IPS DF 6.9 (cell line): ENCODE measurements around the gene PLAGL2.
"Not testable (repeated sequence)": the region's sequence is repeated elsewhere in the genome, so short reads cannot be mapped to it uniquely, and the experiment has no call there.

Experiments used
- DNase-seq: peaks from one replicate; pipeline ENCODE4 v3.0.0-alpha.2; 2013; ENCODE audit warnings: low read depth, low spot score
- H3K27ac ChIP-seq: one replicate; pipeline ENCODE4 v1.5.1; 2013; ENCODE audit warnings: low read length, control low read depth
- H3K27me3 ChIP-seq: 2 replicates; pipeline ENCODE4 v1.6.1; 2013; ENCODE audit warnings: mild to moderate bottlenecking, low read length; ENCODE audit not compliant: control insufficient read depth, insufficient read depth
- H3K36me3 ChIP-seq: 2 replicates; pipeline ENCODE4 v1.6.1; 2013; ENCODE audit warnings: low read length; ENCODE audit not compliant: control insufficient read depth, insufficient read depth
- H3K4me1 ChIP-seq: 2 replicates; pipeline ENCODE4 v1.6.1; 2013; ENCODE audit warnings: low read length; ENCODE audit not compliant: control insufficient read depth, insufficient read depth
- H3K4me3 ChIP-seq: 2 replicates; pipeline ENCODE4 v1.5.1; 2013; ENCODE audit warnings: mild to moderate bottlenecking, low read length
- H3K9me3 ChIP-seq: 2 replicates; pipeline ENCODE4 v1.6.1; 2013; ENCODE audit warnings: low read length, inconsistent platforms; ENCODE audit not compliant: control insufficient read depth, insufficient read depth
- WGBS: extraction: QIAGEN DNeasy Blood & Tissue Kit; methylation state at CpG from one replicate; pipeline ENCODE4 v1.1.7; 2013; ENCODE audit warnings: mixed read lengths, missing lambda C conversion rate; ENCODE audit not compliant: insufficient read length, insufficient coverage; 5-methylcytosine and 5-hydroxymethylcytosine counted together

PLAGL2 gene

DNA sequence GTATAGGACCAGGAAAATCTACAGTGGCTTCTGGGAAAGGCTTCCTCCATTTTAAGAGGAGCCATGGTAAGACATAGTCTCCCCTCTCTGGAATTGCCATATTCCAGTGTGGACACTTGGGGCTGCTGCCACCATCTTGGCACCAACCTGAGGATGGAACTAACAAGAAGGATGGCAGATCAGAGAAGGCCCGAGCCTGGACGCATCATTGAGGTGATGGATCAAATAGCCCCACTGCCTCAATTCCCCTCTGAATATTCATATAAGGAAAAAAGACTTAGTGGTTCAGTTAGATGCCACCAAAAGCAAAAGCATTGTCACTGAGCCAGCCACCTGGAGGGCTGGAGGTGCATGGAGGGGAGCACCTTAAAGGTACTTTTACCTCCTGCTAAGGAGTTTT, 25.9 kb downstream of the PLAGL2 start:
- WGBS = no CpG with 5 or more reads among the region's 2 CpGs
- Histone ChIP-seq H3K27me3 (no peaks in the 10 kb centered on the region), H3K27ac (no peak overlapping the region), H3K4me3 (no peak overlapping the region), H3K36me3 (no peaks in the 10 kb centered on the region), H3K4me1 (no peaks in the 10 kb centered on the region), H3K9me3 (no peaks in the 10 kb centered on the region)
- DNase-seq = no peak

DNA sequence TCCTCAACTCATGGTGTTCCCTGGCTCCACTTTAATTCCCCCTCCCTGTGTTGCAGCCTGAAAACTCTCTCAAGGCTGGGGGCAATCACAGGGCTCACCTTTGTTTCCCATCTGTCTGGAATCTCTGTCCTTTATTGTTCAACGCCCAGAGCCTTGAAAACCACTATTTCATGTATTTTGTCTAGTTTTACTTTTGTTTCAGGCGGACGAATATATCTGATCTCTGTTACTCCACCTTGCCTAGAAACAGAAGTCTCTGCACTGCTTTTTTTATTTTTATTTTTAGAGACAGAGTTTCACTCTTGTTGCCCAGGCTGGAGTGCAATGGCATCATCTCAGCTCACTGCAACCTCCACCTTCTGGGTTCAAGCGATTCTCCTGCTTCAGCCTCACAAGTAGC, 27.6 kb downstream of the PLAGL2 start:
- DNase-seq = no peak
- H3K4me1 ChIP-seq = no peaks in the 10 kb centered on the region
- H3K4me3 ChIP-seq = no peak overlapping the region
- no CpG with 5 or more reads among the region's 4 CpGs for WGBS
- H3K9me3 ChIP-seq = no peaks in the 10 kb centered on the region
- H3K27ac ChIP-seq = no peak overlapping the region
- no peaks in the 10 kb centered on the region for H3K36me3 ChIP-seq
- H3K27me3 ChIP-seq = no peaks in the 10 kb centered on the region

DNA sequence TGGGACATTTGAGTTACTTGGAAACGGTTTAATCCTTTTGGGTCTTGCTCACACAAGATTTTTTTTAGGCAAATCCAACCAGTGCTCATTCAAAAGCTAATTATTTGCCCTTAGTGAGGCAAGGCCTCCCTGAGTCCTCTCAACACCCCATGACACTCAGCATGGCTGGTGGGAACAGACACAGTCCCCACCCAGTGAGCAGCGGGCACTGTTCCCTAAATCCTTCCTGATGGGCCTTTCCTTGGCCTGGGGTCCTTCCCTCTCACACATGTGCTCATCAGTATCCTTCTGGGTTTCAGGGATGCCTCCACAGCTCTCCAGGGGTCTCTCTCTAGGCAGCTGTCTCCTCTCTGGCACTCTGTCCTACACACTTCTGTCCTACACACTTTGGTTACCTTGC, 28.0 kb downstream of the PLAGL2 start:
- H3K4me1 ChIP-seq = no peaks in the 10 kb centered on the region
- no peaks in the 10 kb centered on the region for H3K9me3 ChIP-seq
- H3K4me3 ChIP-seq = no peak overlapping the region
- DNase-seq = no peak
- no peak overlapping the region for H3K27ac ChIP-seq
- H3K36me3 ChIP-seq = no peaks in the 10 kb centered on the region
- no CpG with 5 or more reads among the region's 2 CpGs for WGBS
- no peaks in the 10 kb centered on the region for H3K27me3 ChIP-seq

DNA sequence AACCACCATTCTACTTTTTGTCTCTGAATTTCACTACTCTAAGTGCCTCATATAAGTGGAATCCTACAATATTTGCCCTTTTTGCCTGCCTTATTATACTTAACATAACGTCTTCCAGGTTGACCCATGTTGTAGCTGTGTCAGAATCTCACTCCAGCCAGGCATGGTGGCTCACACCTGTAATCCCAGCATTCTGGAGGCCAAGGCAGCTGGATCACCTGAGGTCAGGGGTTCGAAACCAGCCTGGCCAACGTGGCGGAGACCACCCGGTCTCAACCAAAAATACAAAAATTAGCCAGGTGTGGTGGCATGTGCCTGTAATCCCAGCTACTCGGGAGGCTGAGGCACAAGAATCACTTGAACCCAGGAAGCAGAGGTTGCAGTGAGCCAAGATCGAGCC, 29.8 kb downstream of the PLAGL2 start:
- not testable (repeated sequence) for H3K4me3 ChIP-seq, H3K4me1 ChIP-seq, DNase-seq, H3K36me3 ChIP-seq, H3K27me3 ChIP-seq, H3K9me3 ChIP-seq, H3K27ac ChIP-seq
- WGBS = no CpG with 5 or more reads among the region's 7 CpGs

DNA sequence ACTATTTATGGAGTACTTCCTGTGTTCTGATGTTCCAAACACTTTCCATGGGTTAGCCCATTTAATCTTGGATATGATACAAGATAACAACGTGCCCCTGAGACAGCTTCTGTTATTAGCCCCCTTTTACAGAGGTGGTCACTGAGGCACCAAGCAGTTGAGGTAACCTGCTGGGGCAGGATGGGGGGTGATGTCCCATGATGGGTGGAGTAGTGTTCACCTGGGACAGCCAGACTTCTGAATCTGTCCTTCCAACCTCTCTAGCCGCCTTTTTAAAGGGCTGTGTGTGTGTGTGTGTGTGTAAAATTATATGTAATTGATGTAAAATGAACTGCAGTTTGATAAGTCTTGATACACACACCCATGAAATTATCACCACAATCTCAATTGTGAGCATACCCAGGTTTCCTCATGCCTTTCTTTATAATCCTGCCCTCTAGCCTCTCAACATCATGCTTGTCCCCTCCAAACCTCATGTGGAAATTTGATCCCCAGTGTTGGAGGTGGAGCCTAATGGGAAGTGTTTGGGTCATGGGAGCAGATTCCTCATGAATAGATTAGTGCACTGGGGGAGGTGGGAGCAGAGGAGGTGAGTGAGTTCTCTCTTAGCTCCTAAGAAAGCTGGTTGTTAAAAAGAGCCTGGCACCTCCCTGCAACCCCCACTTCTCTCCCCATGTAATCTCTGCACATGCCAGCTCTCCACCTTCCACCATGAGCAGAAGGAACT, 39.2 kb downstream of the PLAGL2 start:
- no peak overlapping the region for H3K4me3 ChIP-seq
- H3K27ac ChIP-seq = no peak overlapping the region
- H3K9me3 ChIP-seq = no peaks in the 10 kb centered on the region
- H3K36me3 ChIP-seq = peaks cover 15% of the 10 kb centered on the region
- no peaks in the 10 kb centered on the region for H3K4me1 ChIP-seq
- no peak for DNase-seq
- WGBS = no CpG with 5 or more reads among the region's 2 CpGs
- no peaks in the 10 kb centered on the region for H3K27me3 ChIP-seq

DNA sequence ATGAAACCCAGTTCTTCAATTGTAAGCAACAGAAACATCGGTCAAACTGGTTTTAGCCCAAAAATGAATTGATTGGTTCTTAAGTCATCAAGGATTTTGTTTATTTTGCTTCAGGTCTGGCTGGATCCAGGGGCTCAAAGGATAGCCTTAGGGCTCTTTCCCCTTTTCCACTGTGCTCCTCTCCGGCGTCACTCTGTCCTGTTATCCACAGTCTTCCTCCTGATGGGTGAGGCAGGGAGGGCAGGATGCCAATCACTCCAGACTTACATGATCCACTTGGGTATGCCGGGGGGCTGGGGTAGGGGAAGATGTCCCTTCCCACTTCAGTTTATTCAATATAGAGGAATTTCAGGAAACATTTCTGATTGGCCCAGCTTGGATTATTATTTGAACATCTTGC, 40.0 kb downstream of the PLAGL2 start:
- no peaks in the 10 kb centered on the region for H3K9me3 ChIP-seq

DNA sequence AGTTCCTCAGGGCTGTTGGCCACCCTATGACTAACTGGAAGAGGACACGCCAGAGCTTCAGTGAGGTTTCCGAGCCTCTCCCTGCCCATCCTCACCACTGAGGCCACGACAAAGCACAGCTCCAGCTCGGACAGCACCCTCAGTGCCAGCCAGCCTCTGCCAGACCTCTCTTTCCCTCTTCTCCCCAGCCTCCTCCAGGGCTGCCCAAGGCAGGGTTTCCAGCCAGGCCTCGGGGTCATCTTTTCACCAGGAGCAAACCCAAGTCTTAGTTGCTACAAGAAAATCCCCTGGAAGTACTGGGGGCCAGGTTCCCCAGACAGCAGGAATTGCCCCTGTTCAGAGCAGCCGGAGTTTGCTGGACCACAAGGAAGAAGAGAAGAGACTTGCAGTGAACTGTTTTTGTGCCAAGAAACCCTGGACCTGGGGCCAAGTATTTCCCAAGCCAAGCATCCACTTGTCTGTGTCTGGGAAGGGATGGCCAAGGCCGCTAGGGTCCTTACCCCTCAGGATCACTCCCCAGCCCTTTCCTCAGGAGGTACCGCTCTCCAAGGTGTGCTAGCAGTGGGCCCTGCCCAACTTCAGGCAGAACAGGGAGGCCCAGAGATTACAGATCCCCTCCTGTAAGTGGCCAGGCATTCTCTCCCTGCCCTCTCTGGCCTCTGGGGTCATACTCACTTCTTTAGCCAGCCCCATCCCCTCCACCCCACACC, 41.6 kb downstream of the PLAGL2 start:
- H3K9me3 ChIP-seq = no peaks in the 10 kb centered on the region
- no CpG with 5 or more reads among the region's 8 CpGs for WGBS
- H3K4me1 ChIP-seq = no peaks in the 10 kb centered on the region
- no peak for DNase-seq
- H3K27ac ChIP-seq = no peak overlapping the region
- no peak overlapping the region for H3K4me3 ChIP-seq
- H3K36me3 ChIP-seq = peaks cover 19% of the 10 kb centered on the region
- H3K27me3 ChIP-seq = no peaks in the 10 kb centered on the region

More for the DNA sequence above, 40.0 kb downstream of the PLAGL2 start:
- Histone ChIP-seq H3K27me3 (no peaks in the 10 kb centered on the region), H3K36me3 (peaks cover 15% of the 10 kb centered on the region), H3K27ac (no peak overlapping the region), H3K4me1 (no peaks in the 10 kb centered on the region), H3K4me3 (no peak overlapping the region)
- no CpG with 5 or more reads among the region's 4 CpGs for WGBS
- DNase-seq = no peak

DNA sequence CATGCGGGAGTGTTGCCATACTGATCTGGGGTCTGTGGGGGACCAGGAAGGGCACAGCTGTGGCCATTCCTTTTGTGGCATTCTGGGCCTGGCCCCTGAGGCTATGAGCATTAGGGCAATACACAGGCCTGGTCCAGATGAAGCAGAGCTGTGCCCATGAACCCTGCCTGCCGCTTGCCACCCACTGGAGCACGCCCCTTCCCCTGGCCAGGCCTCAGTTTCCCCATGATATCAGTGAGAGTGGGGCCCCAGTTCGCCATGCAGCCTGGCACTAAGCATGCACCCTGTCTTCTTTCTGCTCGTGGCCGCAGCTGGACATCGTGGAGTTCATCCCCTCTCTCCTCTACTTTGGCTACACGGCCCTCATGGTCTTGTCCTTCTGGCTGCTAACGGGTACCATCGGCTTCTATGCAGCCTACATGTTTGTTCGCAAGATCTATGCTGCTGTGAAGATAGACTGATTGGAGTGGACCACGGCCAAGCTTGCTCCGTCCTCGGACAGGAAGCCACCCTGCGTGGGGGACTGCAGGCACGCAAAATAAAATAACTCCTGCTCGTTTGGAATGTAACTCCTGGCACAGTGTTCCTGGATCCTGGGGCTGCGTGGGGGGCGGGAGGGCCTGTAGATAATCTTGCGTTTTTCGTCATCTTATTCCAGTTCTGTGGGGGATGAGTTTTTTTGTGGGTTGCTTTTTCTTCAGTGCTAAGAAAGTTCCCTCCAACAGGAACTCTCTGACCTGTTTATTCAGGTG, 42.4 kb downstream of the PLAGL2 start:
- no peaks in the 10 kb centered on the region for H3K9me3 ChIP-seq
- no peak for DNase-seq
- H3K27ac ChIP-seq = no peak overlapping the region
- H3K27me3 ChIP-seq = no peaks in the 10 kb centered on the region
- H3K36me3 ChIP-seq = peaks cover 20% of the 10 kb centered on the region
- no CpG with 5 or more reads among the region's 21 CpGs for WGBS
- no peaks in the 10 kb centered on the region for H3K4me1 ChIP-seq
- H3K4me3 ChIP-seq = no peak overlapping the region

DNA sequence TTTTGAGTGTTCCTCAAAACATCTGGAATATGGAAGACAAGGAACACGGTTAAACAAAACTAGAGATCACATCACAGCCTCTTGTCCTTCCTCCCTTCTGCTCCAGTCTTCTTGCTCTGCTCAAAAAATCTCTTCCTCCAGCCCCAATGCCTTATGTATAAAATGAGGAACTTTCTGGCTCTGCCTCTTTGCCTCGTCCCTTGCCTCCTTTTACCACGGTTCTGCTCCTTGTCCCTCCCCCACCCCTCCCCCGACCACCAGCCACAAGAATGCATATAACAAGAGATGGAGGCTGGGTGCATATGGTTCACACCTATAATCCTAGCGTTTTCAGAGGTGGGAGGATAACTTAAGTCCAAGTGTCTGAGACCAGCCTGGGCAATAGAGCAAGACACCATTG, 43.6 kb downstream of the PLAGL2 start:
- no peaks in the 10 kb centered on the region for H3K4me1 ChIP-seq
- no peak overlapping the region for H3K4me3 ChIP-seq
- H3K27ac ChIP-seq = no peak overlapping the region
- peaks cover 25% of the 10 kb centered on the region for H3K36me3 ChIP-seq
- no peaks in the 10 kb centered on the region for H3K27me3 ChIP-seq
- DNase-seq = no peak
- no peaks in the 10 kb centered on the region for H3K9me3 ChIP-seq
- WGBS = no CpG with 5 or more reads among the region's 5 CpGs

DNA sequence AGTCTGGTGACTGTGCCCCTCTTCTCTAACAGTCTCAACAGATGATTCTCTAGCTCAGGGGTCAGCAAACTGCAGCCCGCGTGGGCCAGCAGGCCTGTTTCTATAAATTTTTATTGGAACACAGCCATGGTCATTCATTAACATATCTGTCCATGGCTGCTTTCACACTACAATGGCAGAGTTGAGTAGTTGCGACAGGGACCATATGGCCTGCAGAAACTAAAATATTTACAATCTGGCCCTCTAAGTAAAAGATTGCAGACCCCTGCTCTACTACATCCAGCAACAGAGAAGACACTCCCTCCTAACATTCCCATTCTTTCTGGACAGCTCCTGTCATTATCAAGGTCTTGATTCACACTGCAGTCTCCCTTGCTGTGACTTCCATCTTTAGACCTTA, 45.2 kb downstream of the PLAGL2 start:
- no CpG with 5 or more reads among the region's 3 CpGs for WGBS
- H3K27ac ChIP-seq = no peak overlapping the region
- no peaks in the 10 kb centered on the region for H3K4me1 ChIP-seq
- no peak for DNase-seq
- no peaks in the 10 kb centered on the region for H3K9me3 ChIP-seq
- H3K27me3 ChIP-seq = no peaks in the 10 kb centered on the region
- H3K4me3 ChIP-seq = no peak overlapping the region
- peaks cover 32% of the 10 kb centered on the region for H3K36me3 ChIP-seq
